GM19438 (cell line): ENCODE measurements around the gene SPTSSB.

ENCODE experiments used
- ATAC-seq: cut with Tn5 transposase; IDR thresholded peaks from one replicate; pipeline ENCODE4 v1.9.1; 2021; ENCODE audit warnings: low read depth; ENCODE audit not compliant: unreplicated experiment

The SPTSSB gene

GRCh38 chr3:161343540-161343939 lies 27.8 kb downstream of the SPTSSB start:
- no peak for ATAC-seq

GRCh38 chr3:161342629-161343028 lies 28.7 kb downstream of the SPTSSB start:
- no peak for ATAC-seq

GRCh38 chr3:161339517-161340500 lies 31.5 kb downstream of the SPTSSB start:
- ATAC-seq, result no peak

- ATAC-seq, result no peak
These were observed 34.0 kb downstream of the SPTSSB start for GRCh38 chr3:161337311-161337710.

- ATAC-seq, result no peak
These were observed 34.7 kb downstream of the SPTSSB start for GRCh38 chr3:161336661-161337060.

GRCh38 chr3:161333696-161334095 lies 37.6 kb downstream of the SPTSSB start:
- no peak for ATAC-seq

- ATAC-seq, result no peak
These were observed 38.5 kb downstream of the SPTSSB start for GRCh38 chr3:161332792-161333191.

- no peak for ATAC-seq
These were observed 46.3 kb downstream of the SPTSSB start for GRCh38 chr3:161325059-161325458.

- ATAC-seq, result no peak
These were observed 47.2 kb downstream of the SPTSSB start for GRCh38 chr3:161323926-161324621.

- ATAC-seq, result no peak
These were observed 48.3 kb downstream of the SPTSSB start for GRCh38 chr3:161322781-161323568.

- no peak for ATAC-seq
These were observed 50.5 kb downstream of the SPTSSB start for GRCh38 chr3:161320837-161321236.

- no peak for ATAC-seq
These were observed 51.5 kb downstream of the SPTSSB start for GRCh38 chr3:161319867-161320266.

GRCh38 chr3:161317077-161317476 lies 54.2 kb downstream of the SPTSSB start:
- no peak for ATAC-seq

GRCh38 chr3:161316006-161316689 lies 55.2 kb downstream of the SPTSSB start:
- no peak for ATAC-seq

GRCh38 chr3:161314836-161315395 lies 56.4 kb downstream of the SPTSSB start:
- ATAC-seq, result peak; percentile 31

- ATAC-seq, result peak; percentile 87
These were observed 60.5 kb downstream of the SPTSSB start for GRCh38 chr3:161310649-161311423.

GRCh38 chr3:161305095-161305991 lies 66.0 kb downstream of the SPTSSB start:
- no peak for ATAC-seq

- ATAC-seq, result no peak
These were observed 74.5 kb downstream of the SPTSSB start for GRCh38 chr3:161296814-161297213.
